ENCODE results near the gene NACC2.
"Not testable (repeated sequence)": the region's sequence is repeated elsewhere in the genome, so short reads cannot be mapped to it uniquely, and the experiment has no call there.

NACC2 gene

DNA sequence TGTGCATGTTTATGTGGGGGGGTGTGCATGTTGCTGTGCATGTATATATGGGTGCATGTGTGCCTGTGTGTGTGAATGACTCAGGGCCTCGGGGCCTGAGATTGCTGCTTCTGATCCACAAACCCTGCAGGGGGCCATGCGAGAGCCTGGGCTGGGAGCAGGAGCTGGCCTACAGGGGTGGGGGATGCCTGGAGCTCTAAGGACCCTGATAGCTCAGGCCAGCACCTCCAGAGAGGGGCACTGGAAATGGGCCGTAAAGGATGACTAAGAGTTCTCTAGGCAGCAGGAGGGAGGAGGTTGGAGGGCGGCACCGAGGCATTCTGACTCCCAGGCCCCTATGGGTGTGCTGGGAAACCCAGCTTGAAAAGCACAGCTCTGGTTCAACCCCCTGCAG, 127.0 kb downstream of the NACC2 start:
- POLR2A ChIA-PET = interaction anchor here (0.6 to 1.2 kb wide), 5 partner anchors 8 to 153 kb away, joined by 3 to 7 read pairs (median 3); partner anchors contain the start of gene NACC2
- no peak overlapping the region for H3K27ac ChIP-seq (ENCODE audit: extremely low read depth, low read depth, low read length)
- no peaks in the 10 kb centered on the region for H3K36me3 ChIP-seq (ENCODE audit: control insufficient read depth in 2 of 2, insufficient read depth in 1 of 2, low read length in 2 of 2)
- H3K4me1 ChIP-seq (ENCODE audit: control insufficient read depth, insufficient read depth, low read length) = no peaks in the 10 kb centered on the region
- TF ChIP-seq ZNF585B (tag by site-specific recombination; IDR thresholded peaks at IDR 0.05) (no peak), ZNF473 (tag by site-specific recombination; IDR thresholded peaks at IDR 0.05) (0 out of 2 replicates have a peak, but pooled peaks have one; percentile 5), GLI2 (tag by site-specific recombination; IDR thresholded peaks at IDR 0.05; ENCODE audit: borderline replicate concordance, low read depth) (no peak), ZNF146 (tag by site-specific recombination; IDR thresholded peaks at IDR 0.05) (no peak), ZNF112 (tag by site-specific recombination; IDR thresholded peaks at IDR 0.05) (no peak), SP2 (tag by site-specific recombination; IDR thresholded peaks at IDR 0.05) (peak; percentile 2; the same call in 1 of the 2 replicates), RBAK (tag by site-specific recombination; IDR thresholded peaks at IDR 0.05) (no peak), GLIS1 (tag by site-specific recombination; IDR thresholded peaks at IDR 0.05) (peak; percentile 75; the same call in 1 of the 2 replicates), ZIC2 (tag by site-specific recombination; IDR thresholded peaks at IDR 0.05) (peak; percentile 54; the same call in 1 of the 2 replicates), ZFP3 (tag by site-specific recombination; IDR thresholded peaks at IDR 0.05; ENCODE audit: low read depth) (peak; percentile 69)
- H3K9me3 ChIP-seq (ENCODE audit: control insufficient read depth, insufficient read depth, low read depth, low read length) = no peaks in the 10 kb centered on the region
- no peak overlapping the region for H3K4me3 ChIP-seq (ENCODE audit: low read depth, low read length)
- CTCF ChIA-PET = interaction anchor here (0.6 to 6.0 kb wide), 31 partner anchors 8 to 1468 kb away, joined by 3 to 95 read pairs (median 4); no protein-coding TSS in a partner anchor

DNA sequence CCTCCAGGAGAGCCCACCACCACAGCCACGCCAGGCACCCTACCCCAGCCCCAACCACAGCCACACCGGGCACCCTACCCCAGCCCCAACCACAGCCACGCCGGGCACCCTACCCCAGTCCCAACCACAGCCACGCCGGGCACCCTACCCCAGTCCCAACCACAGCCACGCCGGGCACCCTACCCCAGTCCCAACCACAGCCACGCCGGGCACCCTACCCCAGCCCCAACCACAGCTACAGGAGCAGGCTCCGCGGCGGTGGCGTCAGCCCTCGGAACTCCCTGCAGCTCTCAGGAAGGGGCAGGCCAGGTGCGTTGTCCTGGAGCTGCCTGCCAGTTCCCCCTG, 128.2 kb downstream of the NACC2 start:
- CTCF ChIA-PET = interaction anchor here (0.6 to 6.0 kb wide), 33 partner anchors 8 to 668 kb away, joined by 3 to 95 read pairs (median 4); no protein-coding TSS in a partner anchor
- POLR2A ChIA-PET = interaction anchor here (0.6 to 1.3 kb wide), 2 partner anchors 143 to 157 kb away, joined by 3 to 4 read pairs; no protein-coding TSS in a partner anchor

GRCh38 chr9:135965124-135965756, 129.8 kb downstream of the NACC2 start:
- H3K36me3 ChIP-seq (ENCODE audit: control insufficient read depth in 2 of 2, insufficient read depth in 1 of 2, low read length in 2 of 2) = no peaks in the 10 kb centered on the region
- ChIA-PET CTCF (interaction anchor here (3.2 to 6.0 kb wide), 2 partner anchors 157 to 174 kb away, joined by 20 to 95 read pairs; no protein-coding TSS in a partner anchor), POLR2A (no interaction called here)
- H3K4me1 ChIP-seq (ENCODE audit: control insufficient read depth, insufficient read depth, low read length) = no peaks in the 10 kb centered on the region
- no peak overlapping the region for H3K27ac ChIP-seq (ENCODE audit: extremely low read depth, low read depth, low read length)
- H3K4me3 ChIP-seq (ENCODE audit: low read depth, low read length) = no peak overlapping the region
- H3K9me3 ChIP-seq (ENCODE audit: control insufficient read depth, insufficient read depth, low read depth, low read length) = no peaks in the 10 kb centered on the region
- TF ChIP-seq REPIN1 (tag by site-specific recombination; IDR thresholded peaks at IDR 0.05; ENCODE audit: low read depth) (no peak), ZNF239 (tag by site-specific recombination; IDR thresholded peaks at IDR 0.05) (no peak), ZNF23 (tag by site-specific recombination; IDR thresholded peaks at IDR 0.05; ENCODE audit: borderline replicate concordance) (no peak), ELK4 (IDR thresholded peaks at IDR 0.05; ENCODE audit: borderline replicate concordance, low read depth, low read length) (no peak), ZNF433 (tag by site-specific recombination; IDR thresholded peaks at IDR 0.05; ENCODE audit: low read depth) (no peak), KLF17 (tag by site-specific recombination; IDR thresholded peaks at IDR 0.05) (no peak), SETDB1 (IDR thresholded peaks at IDR 0.05; ENCODE audit: insufficient read length, low read length) (no peak), ZFP3 (tag by site-specific recombination; IDR thresholded peaks at IDR 0.05; ENCODE audit: low read depth) (no peak), ZNF707 (tag by site-specific recombination; IDR thresholded peaks at IDR 0.05) (no peak), ZEB2 (tag by site-specific recombination; IDR thresholded peaks at IDR 0.05) (no peak), KLF7 (tag by site-specific recombination; IDR thresholded peaks at IDR 0.05; ENCODE audit: borderline replicate concordance) (no peak), KLF1 (tag by site-specific recombination; IDR thresholded peaks at IDR 0.05) (no peak), ZNF624 (tag by site-specific recombination; IDR thresholded peaks at IDR 0.05) (no peak), ZNF560 (tag by site-specific recombination; IDR thresholded peaks at IDR 0.05; ENCODE audit: borderline replicate concordance) (no peak), ZNF174 (tag by site-specific recombination; IDR thresholded peaks at IDR 0.05) (no peak)
- TF ChIP-seq, protein P1, sequence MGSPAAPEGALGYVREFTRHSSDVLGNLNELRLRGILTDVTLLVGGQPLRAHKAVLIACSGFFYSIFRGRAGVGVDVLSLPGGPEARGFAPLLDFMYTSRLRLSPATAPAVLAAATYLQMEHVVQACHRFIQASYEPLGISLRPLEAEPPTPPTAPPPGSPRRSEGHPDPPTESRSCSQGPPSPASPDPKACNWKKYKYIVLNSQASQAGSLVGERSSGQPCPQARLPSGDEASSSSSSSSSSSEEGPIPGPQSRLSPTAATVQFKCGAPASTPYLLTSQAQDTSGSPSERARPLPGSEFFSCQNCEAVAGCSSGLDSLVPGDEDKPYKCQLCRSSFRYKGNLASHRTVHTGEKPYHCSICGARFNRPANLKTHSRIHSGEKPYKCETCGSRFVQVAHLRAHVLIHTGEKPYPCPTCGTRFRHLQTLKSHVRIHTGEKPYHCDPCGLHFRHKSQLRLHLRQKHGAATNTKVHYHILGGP (tag by site-specific recombination; IDR thresholded peaks at IDR 0.05) = no peak

More for the DNA sequence above, 128.2 kb downstream of the NACC2 start:
- H3K4me3 ChIP-seq (ENCODE audit: low read depth, low read length); H3K27ac ChIP-seq (ENCODE audit: extremely low read depth, low read depth, low read length); H3K36me3 ChIP-seq (ENCODE audit: control insufficient read depth in 2 of 2, insufficient read depth in 1 of 2, low read length in 2 of 2); H3K9me3 ChIP-seq (ENCODE audit: control insufficient read depth, insufficient read depth, low read depth, low read length); H3K4me1 ChIP-seq (ENCODE audit: control insufficient read depth, insufficient read depth, low read length): not testable (repeated sequence)
- TF ChIP-seq, protein P2, sequence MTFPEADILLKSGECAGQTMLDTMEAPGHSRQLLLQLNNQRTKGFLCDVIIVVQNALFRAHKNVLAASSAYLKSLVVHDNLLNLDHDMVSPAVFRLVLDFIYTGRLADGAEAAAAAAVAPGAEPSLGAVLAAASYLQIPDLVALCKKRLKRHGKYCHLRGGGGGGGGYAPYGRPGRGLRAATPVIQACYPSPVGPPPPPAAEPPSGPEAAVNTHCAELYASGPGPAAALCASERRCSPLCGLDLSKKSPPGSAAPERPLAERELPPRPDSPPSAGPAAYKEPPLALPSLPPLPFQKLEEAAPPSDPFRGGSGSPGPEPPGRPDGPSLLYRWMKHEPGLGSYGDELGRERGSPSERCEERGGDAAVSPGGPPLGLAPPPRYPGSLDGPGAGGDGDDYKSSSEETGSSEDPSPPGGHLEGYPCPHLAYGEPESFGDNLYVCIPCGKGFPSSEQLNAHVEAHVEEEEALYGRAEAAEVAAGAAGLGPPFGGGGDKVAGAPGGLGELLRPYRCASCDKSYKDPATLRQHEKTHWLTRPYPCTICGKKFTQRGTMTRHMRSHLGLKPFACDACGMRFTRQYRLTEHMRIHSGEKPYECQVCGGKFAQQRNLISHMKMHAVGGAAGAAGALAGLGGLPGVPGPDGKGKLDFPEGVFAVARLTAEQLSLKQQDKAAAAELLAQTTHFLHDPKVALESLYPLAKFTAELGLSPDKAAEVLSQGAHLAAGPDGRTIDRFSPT (tag by site-specific recombination; IDR thresholded peaks at IDR 0.05) = 0 out of 2 replicates have a peak, but pooled peaks have one; percentile 9

Data from HEK293 (cell line).